Measurements from ENCODE around the gene PRDM4.

DNA sequence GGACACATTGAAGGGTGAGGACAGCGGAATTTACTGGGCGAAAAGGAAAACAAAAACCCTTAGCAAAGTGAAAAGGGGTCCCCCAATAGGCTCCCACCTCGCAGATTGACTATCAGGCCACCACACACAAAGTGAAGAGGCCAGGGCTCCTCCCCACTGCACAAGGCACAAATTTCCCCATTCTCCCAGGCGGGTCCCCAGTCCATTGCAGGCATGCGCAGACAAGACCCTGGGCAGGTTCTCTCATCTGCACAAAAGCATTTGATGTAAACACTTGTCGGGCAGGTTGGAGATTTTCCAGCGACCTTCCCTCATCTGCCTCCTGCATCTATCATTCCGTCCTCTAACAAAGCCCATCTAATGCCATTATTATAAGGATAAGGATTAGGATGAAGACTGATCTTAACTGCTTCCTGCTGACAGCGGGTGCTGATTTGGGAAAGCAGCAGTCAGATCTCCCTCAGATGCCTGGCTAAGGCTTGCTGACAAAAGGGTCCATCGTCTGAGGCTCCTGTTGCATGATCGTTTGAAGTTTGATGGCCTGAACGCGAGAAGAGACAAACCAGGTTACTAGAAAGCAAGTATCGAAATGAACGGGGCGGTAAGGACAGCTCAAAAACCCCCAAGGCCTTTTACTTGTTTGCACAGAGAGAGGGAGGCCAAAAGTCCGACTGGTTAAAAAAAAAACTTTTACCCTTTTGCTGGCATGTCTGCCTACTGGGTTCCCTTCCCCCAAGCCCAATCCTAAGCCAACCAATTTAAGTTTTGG, 27.9 kb upstream of the PRDM4 start:
- TF ChIP-seq EGR2 (tag by site-specific recombination; IDR thresholded peaks at IDR 0.05; ENCODE audit: low read depth): no peak
- no peak for TF ChIP-seq ZNF596 (tag by site-specific recombination; IDR thresholded peaks at IDR 0.05)
- no peak for TF ChIP-seq ZNF138 (tag by site-specific recombination; IDR thresholded peaks at IDR 0.05; ENCODE audit: borderline replicate concordance)
- TF ChIP-seq YY1 (tag by site-specific recombination; IDR thresholded peaks at IDR 0.05): no peak
- TF ChIP-seq, protein P1, sequence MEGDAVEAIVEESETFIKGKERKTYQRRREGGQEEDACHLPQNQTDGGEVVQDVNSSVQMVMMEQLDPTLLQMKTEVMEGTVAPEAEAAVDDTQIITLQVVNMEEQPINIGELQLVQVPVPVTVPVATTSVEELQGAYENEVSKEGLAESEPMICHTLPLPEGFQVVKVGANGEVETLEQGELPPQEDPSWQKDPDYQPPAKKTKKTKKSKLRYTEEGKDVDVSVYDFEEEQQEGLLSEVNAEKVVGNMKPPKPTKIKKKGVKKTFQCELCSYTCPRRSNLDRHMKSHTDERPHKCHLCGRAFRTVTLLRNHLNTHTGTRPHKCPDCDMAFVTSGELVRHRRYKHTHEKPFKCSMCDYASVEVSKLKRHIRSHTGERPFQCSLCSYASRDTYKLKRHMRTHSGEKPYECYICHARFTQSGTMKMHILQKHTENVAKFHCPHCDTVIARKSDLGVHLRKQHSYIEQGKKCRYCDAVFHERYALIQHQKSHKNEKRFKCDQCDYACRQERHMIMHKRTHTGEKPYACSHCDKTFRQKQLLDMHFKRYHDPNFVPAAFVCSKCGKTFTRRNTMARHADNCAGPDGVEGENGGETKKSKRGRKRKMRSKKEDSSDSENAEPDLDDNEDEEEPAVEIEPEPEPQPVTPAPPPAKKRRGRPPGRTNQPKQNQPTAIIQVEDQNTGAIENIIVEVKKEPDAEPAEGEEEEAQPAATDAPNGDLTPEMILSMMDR (tag by site-specific recombination; IDR thresholded peaks at IDR 0.05): no peak
- no peak for TF ChIP-seq ZNF830 (tag by site-specific recombination; IDR thresholded peaks at IDR 0.05; ENCODE audit: low read depth)
- no peak for TF ChIP-seq ZBTB7A (tag by site-specific recombination; IDR thresholded peaks at IDR 0.05; ENCODE audit: low read depth)
- no peak for TF ChIP-seq ZNF175 (tag by site-specific recombination; IDR thresholded peaks at IDR 0.05)
- no peak for TF ChIP-seq ZNF501 (tag by site-specific recombination; IDR thresholded peaks at IDR 0.05)

All from HEK293 (cell line).